Endothelial cell of hepatic sinusoid (primary cell): ENCODE measurements around the gene PCSK5.
"Not testable (repeated sequence)": the region's sequence is repeated elsewhere in the genome, so short reads cannot be mapped to it uniquely, and the experiment has no call there.

ENCODE experiments used
- in situ Hi-C: cut with HindIII; loops from 2 replicates; pipeline ENCODE4 v1.10.0; 2017; ENCODE audit warnings: low sequenced_read_pairs

Gene PCSK5

GRCh38 chr9:75890472-75891276 is at the start of gene PCSK5:
TSS of gene PCSK5 (plus strand) at chr9:75890673. CDS start at chr9:75891182, 509 bp downstream.
- in situ Hi-C loops, result no loop called here

DNA sequence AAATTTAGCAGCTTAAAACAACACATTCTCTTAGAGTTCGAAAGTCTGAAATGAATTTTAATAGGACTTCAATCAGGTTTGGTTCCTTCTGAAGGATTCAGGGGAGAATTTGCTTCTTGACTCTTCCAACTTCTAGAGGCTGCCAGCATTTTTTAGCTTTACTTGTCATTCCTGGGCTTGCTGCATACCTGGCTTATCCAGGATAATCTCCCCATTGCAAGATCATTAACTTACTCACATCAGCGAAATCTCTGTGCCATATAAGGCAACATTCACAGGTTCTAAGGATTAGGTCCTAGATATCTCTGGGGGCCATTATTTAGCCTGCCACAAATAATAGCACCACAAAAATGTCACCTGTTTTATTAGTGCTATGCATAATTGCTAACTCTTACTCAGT is 46.2 kb upstream of the PCSK5 start:
- in situ Hi-C loops, result no loop called here

DNA sequence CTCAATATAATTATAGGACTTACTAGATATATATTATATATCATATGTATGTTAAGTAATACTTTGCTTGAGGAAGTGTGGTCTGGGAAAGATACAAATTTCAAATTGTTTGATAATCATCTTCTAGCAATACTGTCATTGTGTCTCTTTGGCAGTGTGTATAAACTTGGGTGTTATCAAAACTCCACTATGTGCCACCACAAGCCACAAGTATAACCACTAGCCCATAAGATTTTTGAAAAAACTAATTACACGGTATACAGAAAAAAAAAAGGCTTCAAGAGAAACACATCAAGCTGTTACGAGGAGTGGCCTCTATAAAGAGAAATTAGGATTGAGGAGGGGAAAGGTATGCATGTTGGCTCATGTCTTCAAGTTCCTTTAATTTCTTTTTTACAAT is 44.7 kb upstream of the PCSK5 start:
- in situ Hi-C loops, result loop anchor here (5.0 kb wide), 2 partner anchors 34 to 36 kb away; no protein-coding TSS in a partner anchor

- in situ Hi-C loops, result loop anchor here (5.0 kb wide), 2 partner anchors 35 kb away; no protein-coding TSS in a partner anchor
Observed at GRCh38 chr9:75847085-75847484, 43.4 kb upstream of the PCSK5 start.

DNA sequence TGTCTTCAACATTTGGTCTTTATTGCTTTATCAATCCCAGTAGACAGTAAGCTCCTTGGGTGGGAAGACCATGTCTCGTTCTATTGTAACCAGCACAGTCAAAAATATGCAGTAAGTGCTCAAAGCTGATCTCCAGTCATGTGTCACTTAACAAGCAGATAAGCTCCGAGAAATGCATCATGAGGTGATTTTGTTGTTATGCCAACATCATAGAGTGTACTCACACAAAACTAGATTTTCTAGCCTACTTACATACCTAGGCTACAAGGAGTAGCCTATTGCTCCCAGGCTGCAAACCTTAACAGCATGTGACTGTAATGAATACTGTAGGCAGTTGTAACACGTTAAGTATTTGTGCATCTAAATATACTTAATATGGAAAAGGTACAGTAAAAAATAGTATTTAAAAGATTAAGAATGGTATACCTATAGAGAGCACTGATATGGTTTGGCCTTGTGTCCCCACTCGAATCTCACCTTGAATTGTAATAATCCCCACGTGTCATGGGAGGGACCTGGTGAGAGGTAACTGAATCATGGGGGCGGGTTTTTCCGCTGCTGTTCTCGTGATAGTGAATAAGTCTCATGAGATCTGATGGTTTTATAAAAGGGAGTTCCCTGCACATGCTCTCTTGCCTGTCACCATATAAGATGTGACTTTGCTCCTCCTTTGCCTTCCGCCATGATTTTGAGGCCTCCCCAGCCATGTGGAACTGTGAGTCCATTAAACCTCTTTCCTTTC is 39.8 kb upstream of the PCSK5 start:
- in situ Hi-C loops, result no loop called here

DNA sequence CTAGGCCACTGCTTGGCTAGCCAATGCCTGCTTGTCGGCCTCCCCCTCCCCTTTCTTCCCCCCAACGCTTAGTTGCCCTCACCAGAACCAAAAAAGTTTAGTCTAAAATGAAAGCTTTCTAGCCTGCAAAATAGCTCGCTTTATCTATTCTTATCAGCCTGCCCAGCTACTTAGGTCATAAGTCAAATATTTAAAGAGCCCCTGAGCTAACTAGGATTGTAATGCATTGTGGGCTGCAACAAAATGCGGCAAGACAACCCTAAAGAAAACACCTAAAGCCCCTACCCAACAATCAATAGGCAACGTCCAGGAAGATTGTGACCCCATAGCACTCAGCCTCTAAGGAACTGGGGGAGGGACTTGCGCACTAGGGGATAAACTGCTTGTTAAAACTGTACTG is 38.6 kb upstream of the PCSK5 start:
- in situ Hi-C loops, result no loop called here

GRCh38 chr9:75852746-75853145 is 37.7 kb upstream of the PCSK5 start:
- in situ Hi-C loops, result no loop called here

- in situ Hi-C loops, result no loop called here
Observed at GRCh38 chr9:75855509-75855908, 35.0 kb upstream of the PCSK5 start.

GRCh38 chr9:75858497-75859092 is 31.9 kb upstream of the PCSK5 start:
- in situ Hi-C loops, result no loop called here

DNA sequence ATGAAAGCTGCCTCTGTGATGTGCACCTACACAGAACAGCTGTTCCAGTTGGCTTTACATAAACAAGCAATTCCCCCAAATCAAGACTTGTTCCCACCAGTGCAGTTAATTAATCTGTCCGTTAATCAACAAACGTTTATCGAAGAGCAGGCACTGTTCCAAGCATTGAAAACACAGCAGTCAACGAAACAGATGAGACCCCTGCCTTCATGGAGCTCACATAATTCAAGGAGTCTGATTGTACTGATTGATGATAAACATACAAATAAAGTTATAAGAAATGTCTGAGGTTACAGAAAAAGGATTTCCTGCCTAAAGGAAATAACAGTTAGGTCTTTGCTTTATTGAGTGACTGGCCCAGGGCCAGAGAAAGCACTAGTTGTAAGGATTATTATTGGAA is 26.2 kb upstream of the PCSK5 start:
- in situ Hi-C loops, result no loop called here

DNA sequence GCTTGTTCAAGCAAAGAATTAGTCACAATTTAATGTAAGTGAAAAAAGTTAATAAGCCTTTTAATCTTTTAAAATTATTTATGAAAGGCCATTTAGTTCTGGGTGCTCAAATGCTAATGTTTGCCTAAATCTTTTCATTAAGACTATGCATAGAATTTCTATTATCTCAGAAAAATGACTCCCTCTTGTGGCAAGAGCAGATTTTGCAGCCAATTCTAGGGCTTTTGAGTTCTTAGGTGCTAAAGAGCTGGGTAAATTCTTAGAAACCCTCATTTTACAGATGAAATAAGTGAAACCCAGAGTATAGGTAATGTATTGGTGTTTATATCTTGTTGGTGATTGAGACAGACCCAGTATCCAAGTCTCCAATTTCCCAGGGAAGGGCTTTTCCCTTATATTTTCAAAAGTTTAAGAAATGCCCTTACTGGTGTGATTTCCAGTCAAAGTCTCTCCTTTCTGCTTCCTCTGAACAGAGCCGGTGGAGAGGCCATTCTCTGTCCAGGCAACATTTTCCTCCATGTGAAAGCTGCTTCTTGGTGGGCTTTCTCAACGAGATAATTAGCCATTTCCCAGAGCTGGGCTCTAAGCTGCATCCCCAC is 24.1 kb upstream of the PCSK5 start:
- in situ Hi-C loops, result no loop called here

GRCh38 chr9:75868526-75868925 is 21.9 kb upstream of the PCSK5 start:
- in situ Hi-C loops, result not testable (repeated sequence)

DNA sequence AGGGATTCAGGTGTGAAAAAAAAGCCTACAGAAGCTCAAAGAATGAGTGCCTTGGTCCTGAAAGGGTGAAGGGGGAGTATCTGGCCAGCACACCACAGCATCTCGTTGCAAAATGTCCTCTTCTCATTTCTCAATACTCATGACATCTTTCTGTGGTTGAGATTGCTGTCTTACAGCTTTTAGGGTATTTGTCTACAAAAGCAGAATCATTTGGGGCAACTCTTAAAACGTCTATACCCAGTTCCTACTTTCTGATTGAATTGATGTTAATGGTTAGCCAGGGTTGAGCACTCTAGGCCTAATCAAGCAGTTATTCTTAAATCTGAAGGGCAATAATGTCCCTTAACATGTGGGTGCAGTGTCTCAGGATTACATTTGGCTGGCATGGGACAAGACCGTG is 21.2 kb upstream of the PCSK5 start:
- in situ Hi-C loops, result no loop called here

DNA sequence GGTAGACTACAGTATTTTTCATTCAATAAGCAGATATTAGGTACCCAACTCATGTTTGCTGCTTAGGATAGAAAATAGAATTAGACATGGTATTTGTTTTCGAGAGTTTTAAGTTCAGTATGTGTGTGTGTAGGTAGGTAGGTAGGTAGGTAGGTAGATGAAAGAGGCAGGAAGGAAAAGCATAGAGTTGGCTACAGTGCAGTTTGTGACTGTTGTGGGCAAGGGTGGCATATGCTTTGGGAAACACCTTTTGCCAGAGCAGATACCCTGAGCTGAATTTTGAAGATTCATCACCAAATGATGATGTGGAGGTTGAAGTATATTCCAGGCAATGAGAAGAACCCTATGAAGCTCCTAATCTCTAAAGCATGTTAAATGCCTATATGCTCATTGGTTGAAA is 20.0 kb upstream of the PCSK5 start:
- in situ Hi-C loops, result no loop called here

DNA sequence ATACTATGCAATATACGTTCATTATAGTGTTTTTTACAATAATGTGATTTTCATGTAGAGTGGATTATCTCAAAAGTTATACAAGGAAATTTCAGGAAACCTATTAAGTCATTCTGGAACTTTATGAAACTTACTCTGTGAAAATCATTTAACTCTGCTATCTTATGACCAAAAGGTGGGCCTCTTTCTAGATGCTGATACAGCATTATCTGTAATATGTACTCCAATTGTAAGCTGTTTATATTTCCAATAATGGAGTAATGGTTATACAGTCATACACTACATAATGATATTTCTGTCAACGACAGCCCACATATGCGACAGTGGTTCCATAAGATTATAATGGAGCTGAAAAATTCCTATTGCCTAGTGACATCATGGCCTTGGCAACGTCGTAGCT is 18.8 kb upstream of the PCSK5 start:
- in situ Hi-C loops, result no loop called here

- in situ Hi-C loops, result no loop called here
Observed at GRCh38 chr9:75873712-75874111, 16.8 kb upstream of the PCSK5 start.

GRCh38 chr9:75876999-75877640 is 13.4 kb upstream of the PCSK5 start:
- in situ Hi-C loops, result no loop called here

- in situ Hi-C loops, result no loop called here
Observed at GRCh38 chr9:75878488-75878860, 12.0 kb upstream of the PCSK5 start.

GRCh38 chr9:75880618-75881017 is 9.9 kb upstream of the PCSK5 start:
- in situ Hi-C loops, result loop anchor here (5.0 kb wide), 1 partner anchor 33 kb away; no protein-coding TSS in a partner anchor

DNA sequence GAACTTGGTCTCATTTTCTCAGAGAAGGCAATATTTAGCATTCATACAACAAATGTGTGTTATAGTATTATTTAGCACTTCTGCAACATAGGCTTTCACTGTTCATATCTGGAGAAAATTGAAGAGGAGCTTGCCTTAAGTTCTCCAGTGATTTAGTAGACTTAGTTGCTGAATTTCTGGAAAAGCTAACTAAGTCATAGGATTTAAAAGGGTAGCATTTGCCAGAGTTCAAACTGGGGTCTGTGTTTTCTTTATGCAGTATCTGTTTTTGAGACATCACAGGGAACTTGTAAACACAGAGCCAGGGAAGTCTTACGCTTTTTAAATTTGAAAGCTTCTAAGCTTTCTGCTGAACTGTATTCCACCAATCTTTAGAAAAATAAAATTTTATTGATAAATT is 8.7 kb upstream of the PCSK5 start:
- in situ Hi-C loops, result loop anchor here (5.0 kb wide), 1 partner anchor 34 kb away; no protein-coding TSS in a partner anchor

DNA sequence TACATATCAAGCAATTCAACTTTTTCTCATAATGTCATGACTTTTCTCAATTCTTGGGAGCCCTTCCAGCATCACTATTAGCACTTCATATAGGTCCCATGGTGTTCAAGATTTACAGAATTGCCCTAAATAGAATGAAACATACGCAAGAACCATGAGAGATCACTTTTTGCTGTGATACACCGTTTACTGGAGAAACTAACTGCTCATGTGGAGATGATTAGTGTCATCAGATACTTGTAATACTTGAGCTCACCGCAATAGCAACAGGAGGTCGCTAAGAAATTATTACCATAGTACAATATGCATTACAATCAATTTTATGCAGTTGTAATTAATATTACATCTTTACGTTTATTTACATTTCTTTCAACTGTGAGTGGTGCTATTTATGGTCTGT is 4.8 kb upstream of the PCSK5 start:
- in situ Hi-C loops, result no loop called here
